ENCODE data around the gene SRPRB. TPM values are rescaled to one million over a fixed set of nuclear protein-coding genes. Genes with fewer than 3 reads are reported as not detected.

SRPRB gene
- total and polyA plus RNA-seq, 9 of the 15 experiments (the other 6 are each of a cell fraction or from before 2014, with no cell fraction given), result 29.5 to 66.0 (median 41.4) TPM

DNA sequence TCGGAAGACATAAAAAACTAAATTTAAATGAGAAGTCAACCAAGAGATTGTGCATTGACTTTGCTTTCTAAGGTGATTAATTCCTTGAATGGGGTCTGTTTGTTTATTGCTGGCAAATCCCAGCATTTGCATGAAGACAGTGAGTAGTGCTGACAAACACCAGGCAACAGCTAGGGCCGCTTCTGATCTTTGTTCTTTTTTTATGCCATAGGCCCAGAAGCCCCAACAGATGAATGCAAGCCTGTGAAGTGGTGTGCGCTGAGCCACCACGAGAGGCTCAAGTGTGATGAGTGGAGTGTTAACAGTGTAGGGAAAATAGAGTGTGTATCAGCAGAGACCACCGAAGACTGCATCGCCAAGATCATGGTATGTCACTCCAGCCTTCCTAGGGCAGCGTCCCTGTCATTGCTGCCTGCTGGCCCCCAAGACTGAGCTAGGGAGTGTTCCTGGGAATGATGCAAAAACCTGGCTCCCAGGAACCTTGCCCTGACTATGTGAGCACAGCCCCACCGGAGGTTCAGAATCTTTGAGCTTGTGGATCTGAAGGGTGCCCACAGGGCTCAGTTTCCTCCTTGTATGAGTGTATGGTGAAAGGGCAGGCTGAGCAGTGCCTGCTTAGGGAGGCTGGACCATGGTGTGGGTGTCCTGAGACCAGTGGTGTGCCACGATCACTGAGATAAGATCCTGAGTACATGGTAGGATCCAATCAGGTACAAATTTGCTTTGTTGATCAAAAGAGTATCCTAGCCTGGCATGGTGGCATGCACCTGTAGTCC lies 46.5 kb upstream of the SRPRB start:
- no peak for ATAC-seq

More for the DNA sequence above, 46.5 kb upstream of the SRPRB start:
- TF ChIP-seq NRF1 (conservative IDR thresholded peaks at IDR 0.05 in 1 of 2, IDR thresholded peaks at IDR 0.05 in 1 of 2), result no peak
- TF ChIP-seq, protein P1, sequence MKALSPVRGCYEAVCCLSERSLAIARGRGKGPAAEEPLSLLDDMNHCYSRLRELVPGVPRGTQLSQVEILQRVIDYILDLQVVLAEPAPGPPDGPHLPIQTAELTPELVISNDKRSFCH (CRISPR knock-in tag; IDR thresholded peaks at IDR 0.05), result no peak
- TF ChIP-seq, protein P1 (tag; IDR thresholded peaks at IDR 0.05), result no peak
- TF ChIP-seq MAFG (tag; conservative IDR thresholded peaks at IDR 0.05), result no peak
- no peak for TF ChIP-seq RAD21 (CRISPR knock-in tag; conservative IDR thresholded peaks at IDR 0.05 in 1 of 2, IDR thresholded peaks at IDR 0.05 in 1 of 2)
- no peak for TF ChIP-seq RB1 (IDR thresholded peaks at IDR 0.05; ENCODE audit: low read depth)
- no peak for TF ChIP-seq ZNF197 (CRISPR knock-in tag; IDR thresholded peaks at IDR 0.05; ENCODE audit: low read depth)
- no peak for TF ChIP-seq ETV1 (tag; conservative IDR thresholded peaks at IDR 0.05; ENCODE audit: low read depth)
- no peak for TF ChIP-seq THRAP3 (IDR thresholded peaks at IDR 0.05; ENCODE audit: borderline replicate concordance)
- Histone ChIP-seq H3K4me3 (no peak overlapping the region), H3K36me3 (ENCODE audit: control insufficient read depth, insufficient read depth, low read length) (no peaks in the 10 kb centered on the region), H3K27ac (ENCODE audit: extremely low read depth, low read depth, low read length) (no peak overlapping the region), H3K9me1 (ENCODE audit: control insufficient read depth, insufficient read depth, low read length) (peaks cover 4% of the 10 kb centered on the region), H2AFZ (ENCODE audit: low read depth, low read length) (no peak overlapping the region), H4K20me1 (replicated peaks; ENCODE audit: control insufficient read depth, insufficient read depth, low read length) (no peaks in the 10 kb centered on the region), H3K4me2 (ENCODE audit: insufficient read depth, low read length) (no peak overlapping the region), H3K9ac (ENCODE audit: insufficient read depth in 1 of 2, low read depth in 2 of 2, low read length in 2 of 2) (no peak overlapping the region), H3K79me2 (ENCODE audit: control insufficient read depth, insufficient read depth, low read length) (no peaks in the 10 kb centered on the region), H3K9me3 (replicated peaks; ENCODE audit: control insufficient read depth, insufficient read depth, low read depth, low read length) (no peaks in the 10 kb centered on the region), H3K4me1 (replicated peaks in 1 of 2; ENCODE audit: control insufficient read depth in 2 of 2, insufficient read depth in 2 of 2, low read length in 2 of 2) (peaks cover 11 to 14% of the 10 kb centered on the region in 2 experiments; a peak in 4 of 5 replicates), H3K27me3 (ENCODE audit: control insufficient read depth in 2 of 2, insufficient read depth in 2 of 2, low read length in 2 of 2) (peaks cover 0 to 12% of the 10 kb centered on the region in 2 experiments; a peak in 2 of 5 replicates)
- ChIA-PET POLR2A (interaction anchor here (0.7 kb wide), 1 partner anchor 17 kb away, joined by 3 read pairs; no protein-coding TSS in a partner anchor), CTCF (ENCODE audit: low intra/inter-chr PET ratio) (no interaction called here)
- FAIRE-seq (no peak), DNase-seq (ENCODE audit: extremely low read depth in 1 of 4, low spot score in 3 of 4) (no peak)
- in situ Hi-C loops (cut with MboI), result no loop called here
- 27% methylated on average over 9 of the region's 9 CpGs for WGBS (ENCODE audit: insufficient coverage, low coverage, missing lambda C conversion rate)
- intact Hi-C loops (cut with micrococcal nuclease), result no loop called here
- BruUV-seq (replicated peaks), result no TSS peak
